ENCODE measurements around the gene ANAPC16. TPM values are rescaled to one million over a fixed set of nuclear protein-coding genes. Genes with fewer than 3 reads are reported as not detected.

The ANAPC16 gene
- total and polyA plus RNA-seq, 2 experiments from 2014 or later = 69.6 to 97.9 TPM

- TF ChIP-seq EZH2 (IDR thresholded peaks at IDR 0.05; ENCODE audit: insufficient read depth, poor library complexity, severe bottlenecking) (no peak), EZH2phosphoT487 (IDR thresholded peaks at IDR 0.05; ENCODE audit: insufficient read depth, low read depth) (no peak)
- no peaks in the 10 kb centered on the region for H3K79me2 ChIP-seq (ENCODE audit: insufficient read depth)
- H3K9ac ChIP-seq = 0 out of 2 replicates have a peak overlapping the region, but pooled peaks have one; percentile 74
- H3F3A ChIP-seq (ENCODE audit: insufficient read depth) = 0 out of 2 replicates have a peak, but pooled peaks cover 4% of the 10 kb centered on the region
- H2AFZ ChIP-seq = peak overlapping the region; percentile 90
- 98 to 100% methylated on average over 7 of the region's 7 CpGs for WGBS, 2 experiments (ENCODE audit: low coverage in 1 of 2, low lambda C conversion rate in 2 of 2, missing lambda C conversion rate in 2 of 2)
- H3K9me3 ChIP-seq (ENCODE audit: low read depth) = no peaks in the 10 kb centered on the region
- peaks cover 26% of the 10 kb centered on the region for H3K4me1 ChIP-seq (ENCODE audit: insufficient read depth)
- no peaks in the 10 kb centered on the region for H4K20me1 ChIP-seq (ENCODE audit: insufficient read depth)
- H3K27me3 ChIP-seq (replicated peaks; ENCODE audit: insufficient read depth) = no peaks in the 10 kb centered on the region
- peak overlapping the region; percentile 71; the same call in 1 of the 2 replicates for H3K4me3 ChIP-seq
- H3K9me2 ChIP-seq (ENCODE audit: insufficient read depth) = no peaks in the 10 kb centered on the region
- peak overlapping the region; percentile 93 for H3K4me2 ChIP-seq (ENCODE audit: unreplicated experiment)
- in situ Hi-C loops (cut with MboI) = no loop called here
- no peak for DNase-seq
- H3K27ac ChIP-seq = no peak overlapping the region; the same call in 1 of the 2 replicates
- H3K36me3 ChIP-seq (ENCODE audit: low read depth) = no peaks in the 10 kb centered on the region
Measured at GRCh38 chr10:72261784-72262404, 46.1 kb downstream of the ANAPC16 start.

- H3K27ac ChIP-seq = no peak overlapping the region
- 90 to 94% methylated on average over 6 of the region's 6 CpGs for WGBS, 2 experiments (ENCODE audit: low coverage in 1 of 2, low lambda C conversion rate in 2 of 2, missing lambda C conversion rate in 2 of 2)
Measured at GRCh38 chr10:72263613-72264241, 47.9 kb downstream of the ANAPC16 start.

GRCh38 chr10:72264536-72264935 lies 48.7 kb downstream of the ANAPC16 start:
- no peaks in the 10 kb centered on the region for H4K20me1 ChIP-seq (ENCODE audit: insufficient read depth)
- H3K4me2 ChIP-seq (ENCODE audit: unreplicated experiment) = no peak overlapping the region
- H3K36me3 ChIP-seq (ENCODE audit: low read depth) = no peaks in the 10 kb centered on the region
- no peak overlapping the region for H3K27ac ChIP-seq
- H3K4me3 ChIP-seq = no peak overlapping the region
- in situ Hi-C loops (cut with MboI) = no loop called here
- H3K4me1 ChIP-seq (ENCODE audit: insufficient read depth) = peaks cover 20% of the 10 kb centered on the region
- 0 out of 2 replicates have a peak, but pooled peaks cover 4% of the 10 kb centered on the region for H3F3A ChIP-seq (ENCODE audit: insufficient read depth)
- no peaks in the 10 kb centered on the region for H3K9me3 ChIP-seq (ENCODE audit: low read depth)
- H3K9me2 ChIP-seq (ENCODE audit: insufficient read depth) = no peaks in the 10 kb centered on the region
- DNase-seq = no peak
- H2AFZ ChIP-seq = no peak overlapping the region
- TF ChIP-seq EZH2 (IDR thresholded peaks at IDR 0.05; ENCODE audit: insufficient read depth, poor library complexity, severe bottlenecking) = no peak
- TF ChIP-seq EZH2phosphoT487 (IDR thresholded peaks at IDR 0.05; ENCODE audit: insufficient read depth, low read depth) = no peak
- no peaks in the 10 kb centered on the region for H3K27me3 ChIP-seq (replicated peaks; ENCODE audit: insufficient read depth)
- H3K9ac ChIP-seq = no peak overlapping the region
- WGBS, 2 experiments (ENCODE audit: low coverage in 1 of 2, low lambda C conversion rate in 2 of 2, missing lambda C conversion rate in 2 of 2) = 82 to 100% methylated on average over 1 of the region's 1 CpG
- H3K79me2 ChIP-seq (ENCODE audit: insufficient read depth) = no peaks in the 10 kb centered on the region

More at GRCh38 chr10:72263613-72264241, 47.9 kb downstream of the ANAPC16 start:
- H3F3A ChIP-seq (ENCODE audit: insufficient read depth) = 0 out of 2 replicates have a peak, but pooled peaks cover 4% of the 10 kb centered on the region
- no peak overlapping the region for H3K4me2 ChIP-seq (ENCODE audit: unreplicated experiment)
- no peak overlapping the region for H3K9ac ChIP-seq
- no peak for DNase-seq
- peaks cover 26% of the 10 kb centered on the region for H3K4me1 ChIP-seq (ENCODE audit: insufficient read depth)
- H3K4me3 ChIP-seq = no peak overlapping the region
- no peaks in the 10 kb centered on the region for H3K9me3 ChIP-seq (ENCODE audit: low read depth)
- TF ChIP-seq EZH2 (IDR thresholded peaks at IDR 0.05; ENCODE audit: insufficient read depth, poor library complexity, severe bottlenecking) = no peak
- no peak for TF ChIP-seq EZH2phosphoT487 (IDR thresholded peaks at IDR 0.05; ENCODE audit: insufficient read depth, low read depth)
- H4K20me1 ChIP-seq (ENCODE audit: insufficient read depth) = no peaks in the 10 kb centered on the region
- no peaks in the 10 kb centered on the region for H3K27me3 ChIP-seq (replicated peaks; ENCODE audit: insufficient read depth)
- H3K9me2 ChIP-seq (ENCODE audit: insufficient read depth) = no peaks in the 10 kb centered on the region
- no peaks in the 10 kb centered on the region for H3K36me3 ChIP-seq (ENCODE audit: low read depth)
- H3K79me2 ChIP-seq (ENCODE audit: insufficient read depth) = no peaks in the 10 kb centered on the region
- no peak overlapping the region for H2AFZ ChIP-seq
- in situ Hi-C loops (cut with MboI) = no loop called here

- Histone ChIP-seq H3F3A (ENCODE audit: insufficient read depth) (0 out of 2 replicates have a peak, but pooled peaks cover 4% of the 10 kb centered on the region), H3K4me2 (ENCODE audit: unreplicated experiment) (no peak overlapping the region), H3K4me3 (no peak overlapping the region), H3K36me3 (ENCODE audit: low read depth) (no peaks in the 10 kb centered on the region), H3K9me3 (ENCODE audit: low read depth) (no peaks in the 10 kb centered on the region), H2AFZ (no peak overlapping the region), H3K27ac (no peak overlapping the region), H4K20me1 (ENCODE audit: insufficient read depth) (no peaks in the 10 kb centered on the region), H3K4me1 (ENCODE audit: insufficient read depth) (peaks cover 10% of the 10 kb centered on the region), H3K27me3 (replicated peaks; ENCODE audit: insufficient read depth) (no peaks in the 10 kb centered on the region), H3K9me2 (ENCODE audit: insufficient read depth) (no peaks in the 10 kb centered on the region), H3K9ac (no peak overlapping the region), H3K79me2 (ENCODE audit: insufficient read depth) (no peaks in the 10 kb centered on the region)
- WGBS, 2 experiments (ENCODE audit: low coverage in 1 of 2, low lambda C conversion rate in 2 of 2, missing lambda C conversion rate in 2 of 2) = 82 to 84% methylated on average over 6 of the region's 6 CpGs
- in situ Hi-C loops (cut with MboI) = no loop called here
- DNase-seq = no peak
- TF ChIP-seq EZH2 (IDR thresholded peaks at IDR 0.05; ENCODE audit: insufficient read depth, poor library complexity, severe bottlenecking) (no peak), EZH2phosphoT487 (IDR thresholded peaks at IDR 0.05; ENCODE audit: insufficient read depth, low read depth) (no peak)
Measured at GRCh38 chr10:72265508-72265907, 49.7 kb downstream of the ANAPC16 start.
